Brain pericyte (primary cell): Measurements from ENCODE around the gene LRRC9.
"Not testable (repeated sequence)": the region's sequence is repeated elsewhere in the genome, so short reads cannot be mapped to it uniquely, and the experiment has no call there.

ENCODE experiments used
- DNase-seq: peaks from one replicate; pipeline ENCODE4 v3.0.0-alpha.2; 2012; ENCODE audit warnings: low read depth, low spot score

The LRRC9 gene

GRCh38 chr14:59919570-59920377 lies at the start of gene LRRC9:
Gene LRRC9, plus strand, starts transcription at chr14:59920144.
- no peak for DNase-seq

DNA sequence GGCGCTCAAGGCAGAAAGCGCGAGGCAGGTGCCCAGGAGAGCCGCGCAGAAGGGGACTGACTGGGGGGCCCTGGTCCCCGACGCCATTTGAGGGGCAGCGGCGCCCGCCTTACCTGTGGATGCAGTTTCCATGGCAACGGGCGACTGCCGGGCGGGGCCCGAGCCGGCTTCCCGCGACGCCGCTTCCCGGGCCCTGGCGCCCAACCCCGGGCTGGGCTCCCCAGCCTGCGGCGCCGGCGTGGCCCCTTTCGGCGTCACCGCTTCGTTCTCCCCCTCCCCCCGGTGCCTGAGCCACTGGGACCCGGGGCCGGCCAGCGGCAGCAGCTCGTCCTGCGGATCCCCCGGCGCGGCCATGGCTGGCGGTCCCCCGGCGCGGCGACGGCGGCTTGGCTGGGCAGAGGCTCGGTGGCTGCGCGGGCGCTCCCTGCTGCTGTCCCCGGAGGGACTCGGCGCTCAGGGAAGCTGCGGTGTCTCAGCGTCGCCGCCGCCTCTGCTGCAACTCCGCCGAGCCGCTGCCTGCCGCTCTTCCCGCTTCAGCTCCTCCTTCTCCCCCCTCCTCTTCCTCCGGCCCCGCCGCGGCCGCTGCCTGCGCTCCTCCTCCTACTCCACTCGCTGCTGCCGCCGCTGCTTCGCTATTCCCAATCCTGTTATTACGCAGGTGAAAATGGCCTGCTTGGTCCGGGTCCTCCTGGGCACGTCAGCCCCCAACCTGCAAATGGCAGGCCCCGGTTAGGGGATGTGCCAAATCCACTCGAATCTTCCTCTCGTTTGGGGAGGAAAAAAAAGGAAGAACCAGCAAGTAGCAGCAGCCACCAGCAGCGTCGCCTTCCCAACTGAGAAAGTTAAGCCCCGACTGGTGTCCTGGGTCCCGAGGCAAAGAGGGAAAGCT lies 49.4 kb upstream of the LRRC9 start, which contains the start of gene RTN1:
Gene RTN1, minus strand, starts transcription at position 500 of the 889 bp plus-strand sequence. Its CDS starts 146 bp downstream, at position 354.
- peak; percentile 6 for DNase-seq

DNA sequence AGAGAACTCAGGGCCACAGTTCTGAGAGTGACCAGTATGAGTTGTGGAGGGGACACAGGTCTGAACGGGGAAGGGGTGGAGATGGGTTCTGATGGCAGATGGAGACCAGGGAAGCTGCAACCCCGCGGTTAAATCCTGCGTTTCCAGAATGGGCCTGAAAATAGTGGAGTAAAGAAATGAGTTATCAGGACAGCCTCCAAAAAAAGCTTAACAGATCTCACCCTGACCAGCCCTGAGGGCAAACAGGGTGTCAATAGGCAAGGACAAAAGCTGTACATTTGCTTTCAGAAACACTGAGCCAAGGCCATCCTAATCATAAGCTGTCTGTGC lies 48.8 kb upstream of the LRRC9 start:
- no peak for DNase-seq

DNA sequence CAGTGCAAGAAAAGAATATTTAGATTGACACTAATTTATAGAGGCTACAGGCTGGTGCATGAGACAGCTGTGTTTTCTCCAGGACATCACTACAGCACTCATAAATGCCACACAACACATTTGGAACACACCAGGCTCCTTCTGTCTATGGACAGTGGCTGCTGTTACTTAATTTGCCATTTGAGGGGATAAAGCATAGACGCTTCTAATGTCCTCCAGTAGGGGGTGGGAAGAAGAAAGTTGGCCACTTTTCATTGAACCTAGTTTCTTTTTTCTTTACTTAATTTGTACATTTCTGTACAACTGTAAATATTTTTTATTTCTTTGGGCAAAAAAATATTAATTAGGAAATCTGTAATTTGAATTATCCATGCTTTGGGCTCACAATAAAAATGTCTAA lies 37.0 kb upstream of the LRRC9 start:
- DNase-seq: no peak

DNA sequence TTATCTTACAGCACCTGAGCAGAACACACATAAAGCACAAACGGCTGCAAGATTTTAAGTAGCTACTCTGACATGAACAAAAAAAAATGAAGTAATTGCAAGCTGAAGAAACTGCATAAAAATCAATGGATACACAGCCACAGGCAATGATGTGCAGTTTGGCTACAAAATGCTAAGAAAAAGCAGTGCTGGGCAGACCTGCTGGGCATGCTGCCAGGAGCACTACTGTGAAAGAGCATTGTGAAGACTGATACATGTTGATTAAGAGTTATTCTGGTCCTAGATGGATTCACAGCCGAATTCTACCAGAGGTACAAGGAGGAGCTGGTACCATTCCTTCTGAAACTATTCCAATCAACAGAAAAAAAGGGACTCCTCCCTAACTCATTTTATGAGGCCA lies 29.3 kb upstream of the LRRC9 start:
- no peak for DNase-seq

DNA sequence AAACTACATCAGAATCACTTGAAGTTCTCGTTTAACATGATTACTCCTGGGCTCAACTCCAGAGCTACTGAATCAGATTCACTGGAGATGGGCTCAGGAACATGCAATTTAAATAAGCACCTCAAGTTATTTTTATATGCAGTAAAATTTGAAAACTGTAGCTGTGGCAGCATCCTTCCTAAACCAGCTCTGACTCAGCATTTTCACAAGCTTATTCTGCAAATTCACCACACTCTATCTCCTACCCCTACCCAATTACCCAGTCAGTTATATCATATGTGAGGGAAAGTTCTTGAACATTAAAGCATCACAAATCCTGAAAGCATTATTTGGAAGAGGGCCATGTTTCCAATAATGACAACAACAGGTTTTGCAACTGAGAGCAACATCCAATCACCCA lies 24.2 kb upstream of the LRRC9 start:
- no peak for DNase-seq

GRCh38 chr14:59897757-59898383 lies 22.1 kb upstream of the LRRC9 start:
- no peak for DNase-seq

- DNase-seq: no peak
These were observed 19.4 kb upstream of the LRRC9 start for GRCh38 chr14:59900556-59900955.

GRCh38 chr14:59904184-59904583 lies 15.8 kb upstream of the LRRC9 start:
- no peak for DNase-seq

- no peak for DNase-seq
These were observed 14.8 kb upstream of the LRRC9 start for GRCh38 chr14:59905188-59905587.

DNA sequence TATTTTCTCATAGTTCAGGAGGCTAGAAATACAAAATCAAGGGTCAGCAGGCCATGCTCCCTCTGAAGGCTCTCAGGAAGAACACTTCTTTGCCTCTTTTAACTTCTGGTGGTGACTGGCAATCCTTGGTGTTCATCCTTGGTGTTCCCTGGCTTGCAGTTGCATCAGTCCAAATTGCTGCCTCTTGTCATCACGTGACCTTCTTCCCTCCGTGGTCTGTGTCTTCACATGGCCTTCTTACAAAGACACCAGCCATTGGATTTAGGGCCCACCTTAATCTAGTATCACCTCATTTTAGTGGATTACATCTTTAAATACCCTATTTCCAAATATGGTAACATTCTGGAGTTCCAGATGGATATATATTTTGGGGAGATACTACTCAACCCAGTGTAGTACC lies 7.5 kb upstream of the LRRC9 start:
- DNase-seq: no peak

GRCh38 chr14:59913187-59913586 lies 6.8 kb upstream of the LRRC9 start:
- DNase-seq: no peak

DNA sequence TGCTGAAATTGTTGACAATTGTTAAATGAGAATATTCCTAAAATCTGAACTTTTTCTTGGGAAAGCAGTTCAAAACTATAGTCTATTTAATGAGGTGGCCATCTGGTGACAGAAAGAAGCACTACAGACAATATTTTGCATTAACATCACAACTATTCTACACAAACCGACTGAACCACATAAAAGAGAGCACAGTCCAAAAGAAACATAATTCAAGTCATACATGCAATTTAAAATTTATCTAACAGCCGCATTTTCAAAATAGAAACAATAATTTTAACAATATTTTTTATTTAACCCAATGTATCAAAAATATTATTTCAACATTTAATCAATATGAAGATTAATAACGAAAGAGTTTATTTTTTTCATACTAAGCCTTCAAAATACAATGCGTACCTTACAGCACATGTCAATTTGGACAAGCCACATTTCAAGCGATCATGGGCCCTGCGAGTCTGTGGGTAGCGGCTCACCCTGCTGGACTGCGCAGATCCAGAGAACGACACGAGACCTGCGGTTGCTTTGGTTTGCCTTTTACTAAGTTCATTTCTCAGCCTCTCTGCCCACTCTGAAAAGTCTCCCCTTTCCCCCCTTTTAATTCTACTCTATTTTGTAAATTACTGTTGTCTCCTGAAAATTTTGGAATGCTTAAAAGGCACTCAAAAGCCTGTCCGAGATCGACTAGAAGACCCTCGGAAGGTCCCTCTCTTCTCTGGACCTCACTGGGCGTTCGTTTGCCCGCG lies 947 bp upstream of the LRRC9 start:
- DNase-seq: no peak

GRCh38 chr14:59920378-59920683 lies 387 bp downstream of the LRRC9 start:
- DNase-seq: no peak

DNA sequence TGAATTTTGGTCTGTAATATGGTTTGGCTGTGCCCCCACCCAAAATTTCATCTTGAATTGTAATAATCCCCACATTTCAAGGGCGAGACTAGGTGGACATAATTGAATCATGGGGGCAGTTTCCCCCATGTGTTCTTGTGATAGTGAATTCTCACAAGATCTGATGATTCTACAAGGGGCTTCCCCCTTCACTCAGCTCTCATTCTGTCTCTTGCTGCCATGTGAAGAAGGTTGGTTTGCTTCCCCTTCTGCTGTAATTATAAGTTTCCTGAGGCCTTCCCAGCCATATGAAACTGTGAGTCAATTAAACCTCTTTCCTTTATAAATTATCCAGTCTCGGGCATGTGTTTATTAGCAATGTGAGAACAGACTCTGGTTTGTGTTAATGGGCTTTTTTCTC lies 5.9 kb downstream of the LRRC9 start:
- no peak for DNase-seq

- no peak for DNase-seq
These were observed 6.6 kb downstream of the LRRC9 start for GRCh38 chr14:59926534-59926933.

GRCh38 chr14:59931237-59931636 lies 11.3 kb downstream of the LRRC9 start:
- DNase-seq: no peak

GRCh38 chr14:59936145-59936544 lies 16.2 kb downstream of the LRRC9 start:
- no peak for DNase-seq

DNA sequence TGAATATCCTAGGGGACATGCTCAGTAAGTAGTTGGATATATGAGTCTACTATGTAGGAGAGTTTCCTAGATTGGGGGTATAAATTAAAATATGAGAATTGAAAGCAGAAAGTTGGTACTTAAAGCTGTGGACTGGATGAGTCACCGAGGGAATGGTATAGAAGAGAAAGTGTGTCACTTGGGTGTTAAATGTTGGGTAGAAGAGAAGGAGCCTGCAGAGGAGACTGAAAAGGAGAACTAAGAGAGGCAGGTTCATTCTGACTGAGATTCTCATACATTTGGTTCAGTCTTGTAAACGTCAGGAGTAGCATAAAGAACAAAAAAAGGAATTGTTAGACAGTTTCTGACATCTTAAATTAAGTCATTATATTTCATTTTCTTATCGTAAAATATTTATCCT lies 19.9 kb downstream of the LRRC9 start:
- DNase-seq: no peak

GRCh38 chr14:59942296-59942862 lies 22.4 kb downstream of the LRRC9 start:
- DNase-seq: not testable (repeated sequence)

- DNase-seq: no peak
These were observed 25.0 kb downstream of the LRRC9 start for GRCh38 chr14:59944909-59945308.
